ENCODE measurements around the gene GAPDHS.

GAPDHS gene

GRCh38 chr19:35501684-35502083 lies 31.6 kb upstream of the GAPDHS start:
- Histone ChIP-seq H3K36me3 (ENCODE audit: insufficient read depth, low read length) (peaks cover 19% of the 10 kb centered on the region), H3K4me1 (ENCODE audit: insufficient read depth, low read length) (no peaks in the 10 kb centered on the region), H3K9me3 (ENCODE audit: control insufficient read depth, insufficient read depth, low read length) (no peaks in the 10 kb centered on the region), H3K9ac (ENCODE audit: low read depth, low read length) (no peak overlapping the region)

DNA sequence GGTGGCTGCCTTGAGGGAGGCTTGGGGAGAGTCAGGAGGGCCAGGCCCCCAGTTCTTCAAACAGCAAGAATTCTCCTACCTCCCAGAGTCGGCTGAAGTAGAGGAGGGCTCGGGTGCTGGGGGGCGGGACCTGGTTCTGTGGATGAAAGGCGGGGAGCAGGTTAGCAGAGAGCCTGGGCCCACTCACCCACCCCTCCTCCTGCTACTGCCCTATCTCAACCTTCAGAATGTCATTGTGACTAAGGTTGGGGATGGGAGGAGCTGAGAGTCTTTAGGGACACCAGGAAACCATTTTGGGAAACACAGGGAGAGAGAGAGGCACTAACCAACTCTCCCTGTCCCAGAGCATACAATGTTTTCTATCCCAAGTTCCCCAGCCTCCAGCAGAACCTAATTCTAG lies 30.5 kb upstream of the GAPDHS start:
- Histone ChIP-seq H3K9me3 (ENCODE audit: control insufficient read depth, insufficient read depth, low read length) (no peaks in the 10 kb centered on the region), H3K4me1 (ENCODE audit: insufficient read depth, low read length) (no peaks in the 10 kb centered on the region), H3K36me3 (ENCODE audit: insufficient read depth, low read length) (peaks cover 19% of the 10 kb centered on the region), H3K9ac (ENCODE audit: low read depth, low read length) (no peak overlapping the region)

- H3K4me1 ChIP-seq (ENCODE audit: insufficient read depth, low read length), result 0 out of 2 replicates have a peak, but pooled peaks cover 3% of the 10 kb centered on the region
Measured at GRCh38 chr19:35506011-35506410, 27.2 kb upstream of the GAPDHS start.

DNA sequence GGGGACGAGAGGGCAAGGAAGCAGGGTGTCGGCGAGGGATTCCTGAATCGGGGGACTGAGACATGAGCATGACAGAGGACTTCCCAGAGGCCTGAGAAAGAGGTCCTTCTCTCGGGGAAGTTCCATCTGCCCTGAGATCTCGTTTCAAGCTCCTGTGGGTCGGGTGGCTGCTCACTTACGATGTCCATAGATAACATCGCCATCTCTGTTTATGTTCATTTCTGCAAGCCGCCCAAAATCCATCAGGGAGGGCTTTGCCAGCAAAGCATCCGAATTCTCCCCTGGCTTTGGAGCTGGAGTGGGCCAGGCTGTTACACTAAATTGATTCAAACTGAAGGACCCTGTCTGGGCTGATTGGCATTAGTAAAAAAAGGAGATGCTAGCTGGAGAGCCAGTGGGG lies 25.7 kb upstream of the GAPDHS start:
- Histone ChIP-seq H3K9ac (ENCODE audit: low read depth, low read length) (no peak overlapping the region), H3K36me3 (ENCODE audit: insufficient read depth, low read length) (peaks cover 23% of the 10 kb centered on the region), H3K9me3 (ENCODE audit: control insufficient read depth, insufficient read depth, low read length) (no peaks in the 10 kb centered on the region), H3K4me1 (ENCODE audit: insufficient read depth, low read length) (0 out of 2 replicates have a peak, but pooled peaks cover 3% of the 10 kb centered on the region)

More at GRCh38 chr19:35506011-35506410, 27.2 kb upstream of the GAPDHS start:
- Histone ChIP-seq H3K9me3 (ENCODE audit: control insufficient read depth, insufficient read depth, low read length) (no peaks in the 10 kb centered on the region), H3K36me3 (ENCODE audit: insufficient read depth, low read length) (peaks cover 23% of the 10 kb centered on the region), H3K9ac (ENCODE audit: low read depth, low read length) (no peak overlapping the region)

GRCh38 chr19:35508129-35508528 lies 25.1 kb upstream of the GAPDHS start:
- Histone ChIP-seq H3K4me1 (ENCODE audit: insufficient read depth, low read length) (peaks cover 7% of the 10 kb centered on the region; the same call in 1 of the 2 replicates), H3K9ac (ENCODE audit: low read depth, low read length) (no peak overlapping the region; the same call in 1 of the 2 replicates), H3K9me3 (ENCODE audit: control insufficient read depth, insufficient read depth, low read length) (no peaks in the 10 kb centered on the region), H3K36me3 (ENCODE audit: insufficient read depth, low read length) (peaks cover 23% of the 10 kb centered on the region)

DNA sequence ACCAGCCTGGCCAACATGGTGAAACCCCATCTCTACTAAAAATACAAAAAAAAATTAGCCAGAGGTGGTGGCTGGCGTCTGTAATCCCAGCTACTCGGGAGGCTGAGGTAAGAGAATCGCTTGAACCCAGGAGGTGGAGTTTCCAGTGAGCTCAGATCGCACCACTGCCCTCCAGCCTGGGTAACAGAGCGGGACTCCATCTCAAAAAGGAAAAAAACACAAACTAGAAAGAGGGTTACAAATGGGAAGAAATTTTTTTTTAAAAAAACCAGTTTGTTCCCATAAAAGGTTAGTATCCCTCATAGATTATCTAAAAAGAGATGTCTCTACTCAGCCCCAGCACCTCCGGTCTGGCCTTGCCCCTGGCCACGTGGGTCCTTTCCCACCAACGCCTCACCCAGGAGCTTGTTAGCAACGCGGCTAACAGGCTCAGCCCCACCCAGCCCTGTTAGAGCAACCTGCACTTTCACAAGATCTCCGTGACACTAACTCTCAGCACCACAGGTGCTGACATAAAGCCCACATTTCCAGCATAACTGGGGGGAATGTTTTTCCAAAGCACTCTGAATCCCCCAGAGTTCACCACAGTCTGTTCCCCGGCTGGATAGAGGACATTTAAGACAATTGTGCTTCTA lies 24.1 kb upstream of the GAPDHS start:
- peak overlapping the region; percentile 91 for H3K9ac ChIP-seq (ENCODE audit: low read depth, low read length)
- H3K9me3 ChIP-seq (ENCODE audit: control insufficient read depth, insufficient read depth, low read length), result no peaks in the 10 kb centered on the region
- peaks cover 21% of the 10 kb centered on the region for H3K36me3 ChIP-seq (ENCODE audit: insufficient read depth, low read length)
- peaks cover 10% of the 10 kb centered on the region; the same call in 1 of the 2 replicates for H3K4me1 ChIP-seq (ENCODE audit: insufficient read depth, low read length)

DNA sequence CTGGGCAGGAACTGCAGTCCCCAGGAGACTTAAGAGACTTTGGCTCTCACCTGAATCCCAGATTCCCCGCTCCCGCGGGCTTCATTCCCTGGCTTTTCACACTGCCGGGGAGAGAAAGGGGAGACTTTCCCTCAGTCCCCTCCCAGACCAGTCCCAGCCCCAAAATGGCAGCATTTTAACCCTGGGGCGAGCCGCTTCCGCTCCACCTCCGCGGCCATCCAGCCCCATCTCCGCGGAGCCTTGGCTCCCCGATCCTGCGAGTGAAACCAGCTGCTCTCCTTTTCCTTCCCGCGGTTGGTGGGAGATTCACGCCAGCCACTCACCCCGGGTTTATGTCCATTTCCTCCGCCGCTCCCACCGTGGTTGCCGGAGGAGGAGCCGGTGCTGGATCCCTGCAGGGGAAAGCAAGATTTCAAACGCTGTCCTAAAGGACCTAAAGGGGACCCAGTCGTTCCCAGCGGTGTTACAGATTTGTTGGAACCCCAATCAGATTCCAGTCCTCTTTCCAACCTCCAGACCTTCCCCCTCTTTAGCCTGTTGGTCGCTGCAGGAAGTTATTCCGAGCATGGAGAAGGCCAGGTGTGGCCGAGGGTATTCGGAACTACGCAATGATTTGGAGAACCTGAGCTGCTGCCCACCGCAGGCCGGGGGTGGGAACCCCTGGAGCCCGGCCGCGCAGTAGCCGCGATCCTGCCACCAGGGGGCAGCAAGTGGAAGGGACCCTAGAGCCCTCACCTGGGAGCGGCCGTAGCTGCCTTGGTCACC lies 23.2 kb upstream of the GAPDHS start:
- Histone ChIP-seq H3K9ac (ENCODE audit: low read depth, low read length) (peak overlapping the region; percentile 91), H3K9me3 (ENCODE audit: control insufficient read depth, insufficient read depth, low read length) (no peaks in the 10 kb centered on the region), H3K4me1 (ENCODE audit: insufficient read depth, low read length) (peaks cover 10% of the 10 kb centered on the region; the same call in 1 of the 2 replicates), H3K36me3 (ENCODE audit: insufficient read depth, low read length) (peaks cover 14% of the 10 kb centered on the region)

DNA sequence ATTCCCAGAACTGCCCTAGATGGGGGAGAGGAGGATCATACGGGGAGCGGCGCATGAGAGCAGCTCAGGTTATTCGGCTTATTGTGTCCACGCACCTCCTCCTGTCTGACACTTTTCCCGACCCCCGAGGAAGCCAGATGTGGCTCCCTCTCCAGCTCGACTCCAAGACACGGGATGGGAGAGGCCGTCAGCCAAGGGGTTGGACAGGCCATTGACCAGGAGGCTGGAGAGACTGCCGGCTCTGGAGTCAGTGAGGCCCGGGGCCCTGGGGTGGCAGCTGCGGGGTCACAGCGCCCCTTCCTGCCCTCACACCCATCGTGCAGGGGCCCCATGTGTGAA lies 22.7 kb upstream of the GAPDHS start:
- H3K4me1 ChIP-seq (ENCODE audit: insufficient read depth, low read length), result peaks cover 10% of the 10 kb centered on the region; the same call in 1 of the 2 replicates
- peak overlapping the region; percentile 91; the same call in 1 of the 2 replicates for H3K9ac ChIP-seq (ENCODE audit: low read depth, low read length)
- peaks cover 9% of the 10 kb centered on the region for H3K36me3 ChIP-seq (ENCODE audit: insufficient read depth, low read length)
- no peaks in the 10 kb centered on the region for H3K9me3 ChIP-seq (ENCODE audit: control insufficient read depth, insufficient read depth, low read length)

DNA sequence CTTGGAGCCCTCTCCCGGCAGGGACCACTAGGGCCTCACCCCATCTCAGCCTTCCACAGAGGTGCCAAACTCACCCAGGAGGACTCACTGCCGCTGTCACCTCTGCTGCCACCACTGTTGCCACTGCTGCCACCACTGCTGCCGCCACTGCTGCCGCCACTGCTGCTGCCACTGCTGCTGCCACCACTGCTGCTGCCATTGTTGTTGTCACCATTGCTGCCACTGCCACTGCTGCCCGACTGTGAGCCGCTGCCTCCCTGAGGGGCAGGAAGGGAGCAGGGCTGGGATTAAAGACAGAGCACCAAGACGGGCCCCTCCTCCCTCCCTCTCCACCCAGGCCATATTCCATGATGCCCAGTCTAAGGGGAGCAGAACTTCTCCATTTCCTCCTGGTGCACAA lies 21.9 kb upstream of the GAPDHS start:
- H3K9ac ChIP-seq (ENCODE audit: low read depth, low read length), result no peak overlapping the region
- no peaks in the 10 kb centered on the region for H3K9me3 ChIP-seq (ENCODE audit: control insufficient read depth, insufficient read depth, low read length)
- peaks cover 10% of the 10 kb centered on the region; the same call in 1 of the 2 replicates for H3K4me1 ChIP-seq (ENCODE audit: insufficient read depth, low read length)
- H3K36me3 ChIP-seq (ENCODE audit: insufficient read depth, low read length), result peaks cover 4% of the 10 kb centered on the region; the same call in 1 of the 2 replicates

- Histone ChIP-seq H3K9ac (ENCODE audit: low read depth, low read length) (no peak overlapping the region; the same call in 1 of the 2 replicates), H3K36me3 (ENCODE audit: insufficient read depth, low read length) (peaks cover 4% of the 10 kb centered on the region; the same call in 1 of the 2 replicates), H3K9me3 (ENCODE audit: control insufficient read depth, insufficient read depth, low read length) (no peaks in the 10 kb centered on the region), H3K4me1 (ENCODE audit: insufficient read depth, low read length) (peaks cover 10% of the 10 kb centered on the region; the same call in 1 of the 2 replicates)
Measured at GRCh38 chr19:35512831-35513627, 20.2 kb upstream of the GAPDHS start.

DNA sequence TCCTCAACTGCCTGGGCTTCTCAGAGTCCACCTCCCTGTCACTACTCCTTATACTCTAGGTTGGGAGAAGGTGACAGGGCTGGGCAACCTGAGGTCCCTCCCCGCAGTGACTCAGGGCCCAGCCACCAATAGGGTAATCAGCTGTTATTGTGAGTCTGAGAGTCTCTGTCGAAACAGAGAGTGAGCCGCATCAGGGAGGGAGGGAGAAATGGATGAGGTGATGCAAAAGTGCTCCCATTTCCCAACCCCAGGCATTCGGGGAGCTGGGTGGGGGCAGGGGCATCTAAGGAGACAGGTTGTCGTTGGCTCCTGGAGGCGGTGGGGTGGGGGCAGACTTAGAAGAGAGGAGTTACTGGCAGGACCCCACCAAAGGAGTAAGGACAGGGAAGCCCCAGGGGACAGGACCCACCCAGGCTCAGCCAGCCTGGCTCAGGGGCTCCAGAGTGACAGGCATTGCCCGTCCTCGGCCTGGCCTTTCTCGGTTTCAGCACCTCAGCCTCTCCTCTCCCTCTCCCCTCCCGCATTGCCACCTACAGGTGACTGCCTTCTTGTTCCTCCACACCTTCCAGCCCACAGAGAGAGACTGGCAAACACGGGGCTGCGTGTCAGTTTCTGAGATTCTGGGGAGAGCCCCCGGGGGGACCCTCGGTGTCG lies 19.5 kb upstream of the GAPDHS start, which contains the start of gene DMKN:
Gene DMKN (minus strand): TSS at position 22 of the 654 bp plus-strand sequence. CDS start 174 bp downstream, outside the sequence.
- H3K36me3 ChIP-seq (ENCODE audit: insufficient read depth, low read length), result no peaks in the 10 kb centered on the region
- no peaks in the 10 kb centered on the region for H3K9me3 ChIP-seq (ENCODE audit: control insufficient read depth, insufficient read depth, low read length)
- peaks cover 7% of the 10 kb centered on the region; the same call in 1 of the 2 replicates for H3K4me1 ChIP-seq (ENCODE audit: insufficient read depth, low read length)
- H3K9ac ChIP-seq (ENCODE audit: low read depth, low read length), result peak within 1 kb of the TSS; percentile 43; the same call in 1 of the 2 replicates

DNA sequence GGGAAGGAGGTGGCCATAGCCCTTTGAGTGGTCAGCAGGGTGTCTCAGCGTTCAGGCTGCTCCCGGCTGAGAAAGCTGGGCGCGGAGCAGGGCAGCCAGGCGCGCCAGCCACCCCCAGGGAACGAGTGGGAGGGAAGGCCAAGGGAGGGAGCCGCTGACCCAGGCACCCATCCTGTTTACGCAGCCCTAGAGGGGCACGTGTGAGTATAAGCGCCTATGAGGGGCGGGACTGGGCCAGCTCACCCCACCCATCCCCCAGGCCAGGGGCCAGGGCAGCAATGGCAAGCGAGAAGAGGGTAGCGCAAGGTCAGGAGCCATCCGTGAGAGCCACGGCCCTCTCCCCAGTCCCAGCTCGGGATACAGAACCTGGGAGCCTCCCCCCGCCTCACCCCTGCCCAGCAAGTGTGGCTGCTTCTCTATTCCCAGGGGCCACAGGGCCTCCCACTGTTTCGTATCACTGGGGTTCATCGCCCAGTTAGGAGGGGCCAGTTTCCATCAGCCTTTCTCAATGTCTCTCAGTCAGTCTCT lies 18.9 kb upstream of the GAPDHS start:
- Histone ChIP-seq H3K36me3 (ENCODE audit: insufficient read depth, low read length) (no peaks in the 10 kb centered on the region), H3K9ac (ENCODE audit: low read depth, low read length) (peak overlapping the region; percentile 43; the same call in 1 of the 2 replicates), H3K4me1 (ENCODE audit: insufficient read depth, low read length) (peaks cover 7% of the 10 kb centered on the region; the same call in 1 of the 2 replicates), H3K9me3 (ENCODE audit: control insufficient read depth, insufficient read depth, low read length) (no peaks in the 10 kb centered on the region)

GRCh38 chr19:35516310-35516709 lies 16.9 kb upstream of the GAPDHS start:
- H3K9ac ChIP-seq (ENCODE audit: low read depth, low read length), result no peak overlapping the region
- no peaks in the 10 kb centered on the region for H3K9me3 ChIP-seq (ENCODE audit: control insufficient read depth, insufficient read depth, low read length)
- peaks cover 10% of the 10 kb centered on the region for H3K4me1 ChIP-seq (ENCODE audit: insufficient read depth, low read length)
- no peaks in the 10 kb centered on the region for H3K36me3 ChIP-seq (ENCODE audit: insufficient read depth, low read length)
